Suprapubic skin (tissue), 4 donors: Measurements from ENCODE around the gene IFNK. TPM values are rescaled to one million over a fixed set of nuclear protein-coding genes. Genes with fewer than 3 reads are reported as not detected.

Source experiments
- DNase-seq, 2 donors: peaks; one replicate each; pipeline ENCODE4 v3.0.0-alpha.2; 2019; ENCODE audit warnings: low spot score in 2 of 2
- H3K27ac ChIP-seq: fragments of 200-600 bp; sonication (generic); one replicate; pipeline ENCODE4 v1.5.1; 2019
- H3K27me3 ChIP-seq: fragments of 200-600 bp; sonication (generic); one replicate; pipeline ENCODE4 v1.5.1; 2019
- H3K36me3 ChIP-seq: fragments of 200-600 bp; sonication (generic); one replicate; pipeline ENCODE4 v1.5.1; 2019
- H3K4me1 ChIP-seq: fragments of 200-600 bp; sonication (generic); one replicate; pipeline ENCODE4 v1.5.1; 2019
- H3K4me3 ChIP-seq: fragments of 200-600 bp; sonication (generic); one replicate; pipeline ENCODE4 v1.5.1; 2019; ENCODE audit warnings: mild to moderate bottlenecking
- H3K9me3 ChIP-seq: fragments of 200-600 bp; sonication (generic); one replicate; pipeline ENCODE4 v1.5.1; 2019
- EP300 ChIP-seq: sonication (generic); formaldehyde crosslinking; IDR thresholded peaks from one replicate; pipeline ENCODE4 v1.6.1; 2017; ENCODE audit warnings: antibody characterized with exemption
- POLR2A ChIP-seq, 2 donors: fragments of 450-650 bp; IDR thresholded peaks; one replicate each; pipeline ENCODE4 v1.6.1; 2017; ENCODE audit warnings: antibody characterized with exemption in 2 of 2, mild to moderate bottlenecking in 2 of 2, moderate library complexity in 2 of 2
- POLR2AphosphoS5 ChIP-seq, 3 donors: sonication (generic); formaldehyde crosslinking; IDR thresholded peaks; one replicate each; pipeline ENCODE4 v1.6.1; 2017; ENCODE audit warnings: antibody characterized with exemption in 3 of 3
- WGBS: methylation state at CpG from one replicate; pipeline ENCODE4 v1.1.5; 2018; 5-methylcytosine and 5-hydroxymethylcytosine counted together
- total RNA-seq, 4 donors: library from RNA; depleted of rRNA; stranded (reverse); fragments of >200 nt; gene quantifications; one replicate each; pipeline ENCODE4 v1.1.0, GENCODE V29; 2016
- TF ChIP-seq, protein P1 (sequence below), 2 donors: fragments of 200-600 bp in 1 of 2; fragments of 450-650 bp in 1 of 2; sonication (generic) in 1 of 2; IDR thresholded peaks; one replicate each; pipeline ENCODE4 v1.5.1; 2016 to 2019; ENCODE audit warnings: antibody characterized with exemption in 2 of 2, mild to moderate bottlenecking in 1 of 2, moderate library complexity in 1 of 2

IFNK gene
- total RNA-seq, 4 donors from 2014 or later: not detected

DNA sequence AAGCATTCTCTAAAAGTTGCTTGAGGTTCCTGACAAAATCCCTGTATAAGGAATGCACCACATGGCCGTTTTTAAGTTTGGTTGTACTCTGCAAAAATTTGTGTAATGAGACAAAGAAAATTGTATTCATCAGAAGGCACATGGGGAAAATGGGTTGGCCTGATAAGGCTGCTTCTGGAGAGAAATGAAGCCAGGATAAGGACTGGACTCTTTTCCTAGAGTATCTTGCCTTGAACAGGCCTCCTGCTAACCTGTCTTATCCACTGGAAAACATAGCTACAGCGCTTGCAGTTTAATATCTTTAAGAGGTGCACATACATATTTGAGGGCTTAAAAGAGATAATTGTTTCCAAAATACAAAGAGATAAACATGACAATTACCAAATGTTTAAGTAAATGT, 41.4 kb upstream of the IFNK start:
- Histone ChIP-seq H3K36me3 (no peaks in the 10 kb centered on the region), H3K27me3 (no peaks in the 10 kb centered on the region)
- WGBS: 86% methylated on average over 2 of the region's 2 CpGs

DNA sequence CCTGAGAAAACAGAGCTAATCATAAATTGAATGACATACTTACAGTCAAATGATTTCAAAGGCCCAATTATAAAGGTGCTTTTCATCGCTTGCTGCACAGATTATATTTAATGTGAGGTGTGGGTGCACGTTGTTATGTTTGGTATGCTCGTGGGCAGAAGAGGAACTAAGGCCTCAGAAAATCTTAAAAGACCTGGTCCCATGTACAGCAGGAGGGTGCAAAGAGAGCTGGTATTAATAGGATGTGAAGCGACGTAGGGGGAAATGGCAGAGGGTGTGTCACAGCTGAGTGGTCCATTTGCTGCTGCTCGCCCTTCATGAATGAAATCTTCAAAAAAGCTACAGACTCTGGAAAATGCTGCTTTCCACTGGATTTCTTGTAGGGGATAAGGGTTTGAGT, 40.5 kb upstream of the IFNK start:
- H3K4me3 ChIP-seq: no peak overlapping the region
- 84% methylated on average over 6 of the region's 6 CpGs for WGBS
- no peak overlapping the region for H3K27ac ChIP-seq
- H3K9me3 ChIP-seq: no peaks in the 10 kb centered on the region
- no peaks in the 10 kb centered on the region for H3K4me1 ChIP-seq
- no peaks in the 10 kb centered on the region for H3K36me3 ChIP-seq
- no peak for DNase-seq
- no peaks in the 10 kb centered on the region for H3K27me3 ChIP-seq
- TF ChIP-seq, protein P1, sequence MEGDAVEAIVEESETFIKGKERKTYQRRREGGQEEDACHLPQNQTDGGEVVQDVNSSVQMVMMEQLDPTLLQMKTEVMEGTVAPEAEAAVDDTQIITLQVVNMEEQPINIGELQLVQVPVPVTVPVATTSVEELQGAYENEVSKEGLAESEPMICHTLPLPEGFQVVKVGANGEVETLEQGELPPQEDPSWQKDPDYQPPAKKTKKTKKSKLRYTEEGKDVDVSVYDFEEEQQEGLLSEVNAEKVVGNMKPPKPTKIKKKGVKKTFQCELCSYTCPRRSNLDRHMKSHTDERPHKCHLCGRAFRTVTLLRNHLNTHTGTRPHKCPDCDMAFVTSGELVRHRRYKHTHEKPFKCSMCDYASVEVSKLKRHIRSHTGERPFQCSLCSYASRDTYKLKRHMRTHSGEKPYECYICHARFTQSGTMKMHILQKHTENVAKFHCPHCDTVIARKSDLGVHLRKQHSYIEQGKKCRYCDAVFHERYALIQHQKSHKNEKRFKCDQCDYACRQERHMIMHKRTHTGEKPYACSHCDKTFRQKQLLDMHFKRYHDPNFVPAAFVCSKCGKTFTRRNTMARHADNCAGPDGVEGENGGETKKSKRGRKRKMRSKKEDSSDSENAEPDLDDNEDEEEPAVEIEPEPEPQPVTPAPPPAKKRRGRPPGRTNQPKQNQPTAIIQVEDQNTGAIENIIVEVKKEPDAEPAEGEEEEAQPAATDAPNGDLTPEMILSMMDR (IDR thresholded peaks at IDR 0.05): no peak
- TF ChIP-seq POLR2A (IDR thresholded peaks at IDR 0.05) (no peak), POLR2AphosphoS5 (IDR thresholded peaks at IDR 0.05) (no peak)

More for the DNA sequence above, 41.4 kb upstream of the IFNK start:
- no peak overlapping the region for H3K4me3 ChIP-seq
- H3K4me1 ChIP-seq: no peaks in the 10 kb centered on the region
- TF ChIP-seq EP300: no peak
- TF ChIP-seq POLR2AphosphoS5 (IDR thresholded peaks at IDR 0.05): no peak
- TF ChIP-seq, protein P1 (IDR thresholded peaks at IDR 0.05): no peak
- TF ChIP-seq POLR2A (IDR thresholded peaks at IDR 0.05): no peak
- DNase-seq: no peak
- H3K9me3 ChIP-seq: no peaks in the 10 kb centered on the region
- no peak overlapping the region for H3K27ac ChIP-seq

DNA sequence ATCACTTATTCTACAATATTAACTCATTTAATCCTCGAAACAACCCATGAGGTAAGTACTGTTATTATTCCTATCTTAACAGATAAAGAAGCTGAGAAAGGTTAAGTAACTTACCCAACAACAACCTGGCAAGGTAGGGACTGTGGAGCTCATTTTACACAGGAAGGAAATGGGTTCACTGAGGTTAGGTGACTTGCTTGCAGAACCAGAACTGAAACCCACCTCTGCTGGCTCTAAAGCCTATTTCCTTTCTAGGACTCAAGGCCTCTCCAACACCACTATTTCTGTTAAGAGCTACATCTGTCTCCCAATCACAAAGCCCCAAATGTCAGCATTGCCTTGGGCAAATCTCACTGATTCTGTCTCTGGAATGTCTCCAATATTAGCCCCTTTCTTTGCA, 38.9 kb upstream of the IFNK start:
- H3K27me3 ChIP-seq: no peaks in the 10 kb centered on the region
- WGBS: 96% methylated on average over 1 of the region's 1 CpG
- TF ChIP-seq, protein P1 (IDR thresholded peaks at IDR 0.05): no peak
- TF ChIP-seq POLR2A (IDR thresholded peaks at IDR 0.05) (no peak), POLR2AphosphoS5 (IDR thresholded peaks at IDR 0.05) (no peak), EP300 (no peak)

DNA sequence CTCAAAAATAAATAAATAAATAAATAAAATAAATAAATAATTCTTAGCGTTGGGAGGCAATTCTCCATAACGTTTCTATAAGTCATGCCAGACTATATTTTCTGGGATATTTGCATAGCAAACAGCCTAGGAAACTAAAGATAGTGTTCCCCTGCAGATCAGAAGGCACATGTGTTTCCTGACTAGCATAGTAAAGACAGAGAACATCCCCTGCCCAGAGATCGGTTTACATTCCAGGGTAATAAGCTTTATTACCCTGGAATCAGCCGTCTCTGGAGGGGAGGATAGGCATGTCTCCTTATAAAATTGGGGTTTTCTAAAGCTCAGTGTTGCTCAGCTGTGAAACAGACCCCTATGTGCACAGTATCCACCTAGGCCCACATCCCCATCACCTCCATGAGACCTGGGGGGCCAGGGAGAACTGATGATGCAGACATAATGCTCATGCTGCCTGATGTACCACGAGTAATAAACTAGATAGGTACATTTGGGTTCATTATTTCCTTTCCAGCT, 36.9 kb upstream of the IFNK start:
- DNase-seq: no peak
- Histone ChIP-seq H3K9me3 (no peaks in the 10 kb centered on the region), H3K27me3 (no peaks in the 10 kb centered on the region), H3K4me3 (no peak overlapping the region), H3K36me3 (no peaks in the 10 kb centered on the region), H3K27ac (no peak overlapping the region), H3K4me1 (no peaks in the 10 kb centered on the region)
- WGBS: 61% methylated on average over 5 of the region's 5 CpGs
- TF ChIP-seq POLR2AphosphoS5 (IDR thresholded peaks at IDR 0.05) (no peak), POLR2A (IDR thresholded peaks at IDR 0.05) (no peak), EP300 (no peak)
- TF ChIP-seq, protein P1 (IDR thresholded peaks at IDR 0.05): no peak

More for the DNA sequence above, 38.9 kb upstream of the IFNK start:
- DNase-seq: no peak
- no peaks in the 10 kb centered on the region for H3K9me3 ChIP-seq
- H3K4me3 ChIP-seq: no peak overlapping the region
- no peaks in the 10 kb centered on the region for H3K36me3 ChIP-seq
- H3K4me1 ChIP-seq: no peaks in the 10 kb centered on the region
- H3K27ac ChIP-seq: no peak overlapping the region

DNA sequence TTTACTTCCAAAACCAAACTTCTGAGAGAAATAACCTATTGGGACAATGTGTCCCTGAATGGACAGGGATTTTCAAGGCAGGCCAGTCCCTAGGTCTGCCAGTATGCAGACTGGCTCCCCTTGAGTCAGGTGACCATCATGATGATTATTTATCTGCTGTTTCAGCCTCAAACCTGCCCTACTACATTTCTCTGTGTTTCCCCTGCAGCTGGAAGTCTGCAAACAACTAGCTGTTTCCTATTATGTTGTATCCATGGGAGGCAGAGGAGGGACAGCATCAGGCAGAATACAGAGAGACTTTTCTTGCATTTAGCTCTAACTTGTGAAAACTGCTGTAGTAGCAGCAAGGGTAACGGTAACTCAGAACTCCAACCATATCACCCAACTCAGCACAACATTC, 36.2 kb upstream of the IFNK start:
- DNase-seq: no peak

More for the DNA sequence above, 36.2 kb upstream of the IFNK start:
- Histone ChIP-seq H3K4me3 (no peak overlapping the region), H3K36me3 (no peaks in the 10 kb centered on the region), H3K27me3 (no peaks in the 10 kb centered on the region), H3K4me1 (no peaks in the 10 kb centered on the region), H3K27ac (no peak overlapping the region), H3K9me3 (no peaks in the 10 kb centered on the region)
- 87% methylated on average over 1 of the region's 1 CpG for WGBS
- TF ChIP-seq POLR2A (IDR thresholded peaks at IDR 0.05): no peak
- TF ChIP-seq, protein P1 (IDR thresholded peaks at IDR 0.05): no peak
- TF ChIP-seq EP300: no peak
